Esophagus (tissue), 2 donors: Measurements from ENCODE around the gene CAVIN3. TPM values are rescaled to one million over a fixed set of nuclear protein-coding genes. Genes with fewer than 3 reads are reported as not detected.

Source experiments
- H3K27ac ChIP-seq, 2 donors: one replicate each; pipeline ENCODE4 v1.5.1; 2013; ENCODE audit warnings: low read depth in 2 of 2, mild to moderate bottlenecking in 2 of 2, inconsistent platforms in 1 of 2, low read length in 1 of 2, moderate library complexity in 1 of 2
- H3K27me3 ChIP-seq, 2 donors: one replicate each; pipeline ENCODE4 v1.6.1; 2013; ENCODE audit warnings: low read length in 2 of 2, control low read depth in 1 of 2, mild to moderate bottlenecking in 1 of 2; ENCODE audit not compliant: insufficient read depth in 2 of 2, control insufficient read depth in 1 of 2
- H3K36me3 ChIP-seq, 2 donors: one replicate each; pipeline ENCODE4 v1.6.1; 2013; ENCODE audit warnings: low read length in 1 of 2; ENCODE audit not compliant: control insufficient read depth in 2 of 2, insufficient read depth in 2 of 2
- H3K4me1 ChIP-seq, 2 donors: one replicate each; pipeline ENCODE4 v1.6.1; 2013; ENCODE audit warnings: low read length in 1 of 2; ENCODE audit not compliant: control insufficient read depth in 2 of 2, insufficient read depth in 2 of 2
- H3K4me3 ChIP-seq, 2 donors: one replicate each; pipeline ENCODE4 v1.5.1; 2013; ENCODE audit warnings: low read length in 2 of 2, mild to moderate bottlenecking in 2 of 2, low read depth in 1 of 2, moderate library complexity in 1 of 2
- H3K9me3 ChIP-seq, 2 donors: one replicate each; pipeline ENCODE4 v1.6.1; 2013; ENCODE audit warnings: mild to moderate bottlenecking in 2 of 2, low read depth in 1 of 2, low read length in 1 of 2, moderate library complexity in 1 of 2; ENCODE audit not compliant: control insufficient read depth in 2 of 2, insufficient read depth in 1 of 2
- WGBS, 2 donors: extraction: QIAGEN DNeasy Blood & Tissue Kit; methylation state at CpG; one replicate each; pipeline ENCODE4 v1.1.7; 2013; 5-methylcytosine and 5-hydroxymethylcytosine counted together
- polyA plus RNA-seq, 2 donors: library from polyadenylated mRNA; stranded (reverse); fragments of 200-250 nt; gene quantifications; one replicate each; pipeline ENCODE4 v1.2.3, GENCODE V29; 2013
- donor health status: healthy with polysubstance abuse.
- donor health status: Bipolar disorder and iron deficiency.

Gene CAVIN3
- polyA plus RNA-seq, 2 donors: 16.7 to 23.0 TPM

- no peak overlapping the region for H3K27ac ChIP-seq
- no peaks in the 10 kb centered on the region for H3K9me3 ChIP-seq
- no peak overlapping the region for H3K4me3 ChIP-seq
- H3K27me3 ChIP-seq: no peaks in the 10 kb centered on the region
- no peaks in the 10 kb centered on the region for H3K4me1 ChIP-seq
- H3K36me3 ChIP-seq: no peaks in the 10 kb centered on the region
Measured at GRCh38 chr11:6327806-6328205, 7.5 kb upstream of the CAVIN3 start.

GRCh38 chr11:6326985-6327384, 6.7 kb upstream of the CAVIN3 start:
- H3K36me3 ChIP-seq: no peaks in the 10 kb centered on the region
- 86 to 87% methylated on average over 2 of the region's 2 CpGs for WGBS, 2 donors
- H3K27me3 ChIP-seq: no peaks in the 10 kb centered on the region
- no peak overlapping the region for H3K4me3 ChIP-seq
- H3K9me3 ChIP-seq: no peaks in the 10 kb centered on the region
- H3K4me1 ChIP-seq: no peaks in the 10 kb centered on the region
- H3K27ac ChIP-seq: no peak overlapping the region

- no peaks in the 10 kb centered on the region for H3K9me3 ChIP-seq
- no peaks in the 10 kb centered on the region for H3K27me3 ChIP-seq
- no peak overlapping the region for H3K27ac ChIP-seq
- H3K4me3 ChIP-seq: no peak overlapping the region
- H3K36me3 ChIP-seq: no peaks in the 10 kb centered on the region
- no peaks in the 10 kb centered on the region for H3K4me1 ChIP-seq
Measured at GRCh38 chr11:6326303-6326702, 6.0 kb upstream of the CAVIN3 start.

GRCh38 chr11:6323291-6323905, 3.1 kb upstream of the CAVIN3 start:
- Histone ChIP-seq H3K36me3 (no peaks in the 10 kb centered on the region), H3K27ac (no peak overlapping the region), H3K4me1 (peaks cover 3 to 8% of the 10 kb centered on the region in 2 donors), H3K27me3 (no peaks in the 10 kb centered on the region), H3K9me3 (no peaks in the 10 kb centered on the region), H3K4me3 (no peak overlapping the region)
- WGBS, 2 donors: 34 to 63% methylated on average over 1 of the region's 1 CpG

DNA sequence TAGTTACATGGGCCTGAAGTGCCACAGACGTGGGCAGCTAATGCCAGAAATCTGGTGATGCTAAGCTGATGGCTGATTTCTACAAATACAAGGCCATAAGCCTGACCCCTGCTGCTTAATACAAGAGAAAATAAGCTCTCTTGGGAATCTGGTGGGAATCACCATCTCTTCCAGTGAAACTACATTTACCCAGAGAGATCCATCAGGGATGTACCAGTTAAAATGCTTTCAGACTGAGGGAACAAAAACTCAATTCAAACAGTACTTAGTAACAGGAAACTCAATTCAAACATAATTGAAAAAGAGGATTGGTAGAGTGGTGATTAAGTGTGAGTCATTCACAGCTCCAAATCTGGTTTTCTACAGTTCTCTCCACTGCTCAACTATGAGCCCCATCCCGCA, 1.7 kb upstream of the CAVIN3 start:
- peaks cover 3 to 10% of the 10 kb centered on the region in 2 donors for H3K4me1 ChIP-seq
- H3K4me3 ChIP-seq: no peak overlapping the region
- H3K27ac ChIP-seq: peak overlapping the region; percentile 63 to 82
- 31% methylated on average over 2 of the region's 2 CpGs for WGBS, 2 donors
- H3K36me3 ChIP-seq: no peaks in the 10 kb centered on the region
- H3K27me3 ChIP-seq: no peaks in the 10 kb centered on the region
- H3K9me3 ChIP-seq: no peaks in the 10 kb centered on the region

DNA sequence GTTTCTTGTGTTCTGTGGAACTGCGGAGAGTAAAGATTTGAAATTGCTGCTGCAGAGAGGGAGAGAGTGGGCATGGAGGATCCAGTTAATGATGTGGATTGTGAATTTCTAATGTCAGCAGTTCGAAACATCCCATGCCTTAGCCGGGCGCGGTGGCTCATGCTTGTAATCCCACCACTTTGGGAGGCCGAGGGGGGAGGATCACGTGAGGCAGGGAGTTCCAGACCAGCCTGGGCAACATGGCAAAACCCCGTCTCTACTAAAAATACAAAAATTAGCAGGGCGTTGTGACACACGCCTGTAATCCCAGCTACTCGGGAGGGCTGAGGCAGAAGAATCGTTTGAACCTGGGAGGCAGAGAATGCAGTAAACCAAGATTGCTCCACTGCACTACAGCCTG, 1.1 kb upstream of the CAVIN3 start:
- Histone ChIP-seq H3K27ac (peak overlapping the region; percentile 88 to 93), H3K4me3 (no peak overlapping the region)
- WGBS, 2 donors: 47 to 60% methylated on average over 12 of the region's 12 CpGs

DNA sequence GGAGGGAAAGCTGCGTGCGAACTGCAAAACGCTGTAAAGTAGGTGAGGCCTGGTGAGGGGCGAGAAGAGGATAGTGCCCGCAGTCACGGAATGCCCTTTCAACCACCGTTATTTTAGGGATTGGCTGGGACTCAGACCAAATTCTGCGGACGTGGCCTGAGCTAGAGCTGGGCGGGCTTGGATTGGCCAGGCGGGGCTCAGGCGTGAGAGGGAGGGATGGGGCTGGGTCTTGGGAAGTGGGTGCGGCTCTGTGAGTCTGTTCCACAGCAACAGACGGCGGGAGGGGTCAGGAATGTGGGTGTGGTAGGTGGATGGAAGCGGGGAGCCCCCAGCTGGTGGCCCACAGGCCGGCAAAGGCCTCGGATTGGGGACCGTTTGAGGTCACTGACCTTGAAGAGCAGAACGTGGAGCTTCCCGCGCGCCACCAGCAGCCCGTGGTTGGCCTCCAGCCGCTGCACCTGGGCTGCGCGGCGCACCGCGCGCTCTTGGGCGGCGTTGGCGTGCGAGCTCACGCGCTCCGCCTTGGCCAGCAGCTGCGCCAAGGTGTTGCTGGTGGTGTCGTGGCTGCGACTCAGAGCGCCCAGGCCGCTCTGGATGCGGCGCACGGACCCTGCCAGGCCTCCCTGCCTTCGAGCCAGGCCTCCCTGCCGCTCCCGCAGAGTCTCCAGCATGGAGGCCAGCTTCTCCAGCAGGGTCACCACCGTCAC, 444 bp downstream of the CAVIN3 start:
- Histone ChIP-seq H3K27ac (peak overlapping the region; percentile 88 to 93), H3K4me1 (peaks cover 3 to 10% of the 10 kb centered on the region in 2 donors), H3K27me3 (no peaks in the 10 kb centered on the region), H3K36me3 (no peaks in the 10 kb centered on the region), H3K9me3 (no peaks in the 10 kb centered on the region), H3K4me3 (peak overlapping the region; percentile 37 to 59)
- 2 to 4% methylated on average over 48 to 50 of the region's 50 CpGs for WGBS, 2 donors

More for the DNA sequence above, 1.1 kb upstream of the CAVIN3 start:
- peaks cover 3 to 10% of the 10 kb centered on the region in 2 donors for H3K4me1 ChIP-seq
- no peaks in the 10 kb centered on the region for H3K36me3 ChIP-seq
- no peaks in the 10 kb centered on the region for H3K27me3 ChIP-seq
- H3K9me3 ChIP-seq: no peaks in the 10 kb centered on the region

DNA sequence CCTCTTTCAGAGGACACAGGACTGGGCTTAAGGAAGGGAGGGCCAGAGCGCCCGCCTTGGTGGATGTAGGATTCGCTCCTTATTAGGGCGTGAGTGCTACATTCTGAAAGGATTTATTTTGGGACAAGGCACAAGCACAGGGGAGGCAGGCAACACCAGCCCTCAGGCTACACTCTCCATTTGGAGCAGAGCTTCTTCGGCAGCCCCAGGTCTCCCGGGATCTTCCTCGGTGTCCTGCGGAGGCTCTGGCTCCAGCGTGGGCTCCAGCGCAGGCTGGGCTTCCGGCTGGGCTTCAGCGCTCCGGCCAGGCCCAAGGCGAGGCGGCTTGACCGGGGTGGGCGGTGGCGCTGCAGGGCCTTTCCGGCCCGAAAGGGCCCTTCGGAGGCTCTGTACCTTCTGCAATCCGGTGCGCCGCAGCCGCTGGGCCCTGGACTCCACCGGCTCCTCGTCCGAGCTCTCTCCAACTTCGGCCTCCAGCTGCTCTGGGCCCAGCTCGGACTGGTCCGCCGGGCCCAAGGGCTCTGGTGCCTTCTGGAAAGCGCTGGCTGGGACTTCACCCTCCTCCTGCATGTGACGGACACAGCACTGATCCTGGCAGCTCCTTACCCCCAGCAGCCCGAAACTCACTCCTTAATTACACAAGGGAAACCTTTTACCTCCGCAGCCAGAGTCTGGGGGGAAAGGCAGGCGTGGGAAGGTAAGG, 1.1 kb downstream of the CAVIN3 start:
- no peaks in the 10 kb centered on the region for H3K27me3 ChIP-seq
- H3K4me3 ChIP-seq: peak overlapping the region; percentile 37 to 59
- 11 to 23% methylated on average over 37 of the region's 37 CpGs for WGBS, 2 donors
- peaks cover 3 to 10% of the 10 kb centered on the region in 2 donors for H3K4me1 ChIP-seq
- no peaks in the 10 kb centered on the region for H3K9me3 ChIP-seq
- no peaks in the 10 kb centered on the region for H3K36me3 ChIP-seq
- H3K27ac ChIP-seq: peak overlapping the region; percentile 88 to 93

GRCh38 chr11:6318204-6318603, 2.1 kb downstream of the CAVIN3 start:
- Histone ChIP-seq H3K27me3 (no peaks in the 10 kb centered on the region), H3K36me3 (no peaks in the 10 kb centered on the region), H3K4me3 (no peak overlapping the region), H3K9me3 (no peaks in the 10 kb centered on the region), H3K4me1 (peaks cover 3 to 10% of the 10 kb centered on the region in 2 donors), H3K27ac (peak overlapping the region; percentile 75 to 93)
- WGBS, 2 donors: 83 to 84% methylated on average over 4 of the region's 4 CpGs
